H1 (cell line): ENCODE data around the gene PCBD1. TPM values are rescaled to one million over a fixed set of nuclear protein-coding genes. Genes with fewer than 3 reads are reported as not detected.

Experiments
- CTCF ChIA-PET: fragments of 300-600 bp; sonication (Branson Sonifier 250); formaldehyde crosslinking; loops from one replicate; lab custom pipeline; 2021; ENCODE audit not compliant: partially characterized antibody; lab: Charles Lee
- POLR2A ChIA-PET: fragments of 300-600 bp; sonication (Branson Sonifier 250); formaldehyde crosslinking; loops from one replicate; lab custom pipeline; 2021; ENCODE audit warnings: inconsistent platforms; ENCODE audit not compliant: partially characterized antibody; lab: Charles Lee
- DNase-seq, 2 experiments: peaks; one replicate each; pipeline versions ENCODE4 v3.0.0 to v3.0.0-alpha.2; 2010 to 2022; ENCODE audit warnings: low spot score in 2 of 2, low read depth in 1 of 2, mixed read lengths in 1 of 2
- FAIRE-seq: peaks from 2 replicates; lab custom pipeline; 2011; peaks lifted over from hg19 to GRCh38; lab: Jason Lieb, UNC
- H2AFZ ChIP-seq: 2 replicates; pipeline ENCODE4 v1.8.1; 2012; ENCODE audit warnings: low read length, inconsistent platforms
- H2AK5ac ChIP-seq: 2 replicates; pipeline ENCODE4 v1.6.1; 2013; ENCODE audit warnings: low read depth, low read length
- H2BK120ac ChIP-seq: replicated peaks from 2 replicates; pipeline ENCODE3; 2013; ENCODE audit warnings: low read depth, low read length, inconsistent platforms
- H2BK12ac ChIP-seq: 2 replicates; pipeline ENCODE4 v1.6.1; 2013; ENCODE audit warnings: low read depth, low read length
- H2BK15ac ChIP-seq: 2 replicates; pipeline ENCODE4 v1.6.1; 2013; ENCODE audit warnings: low read length
- H2BK20ac ChIP-seq: 2 replicates; pipeline ENCODE4 v1.6.1; 2013; ENCODE audit warnings: low read length
- H2BK5ac ChIP-seq: 2 replicates; pipeline ENCODE4 v1.6.1; 2013; ENCODE audit warnings: low read depth, low read length
- H3K14ac ChIP-seq: 2 replicates; pipeline ENCODE4 v1.6.1; 2013; ENCODE audit warnings: inconsistent platforms; ENCODE audit not compliant: insufficient read length
- H3K18ac ChIP-seq: 2 replicates; pipeline ENCODE4 v1.6.1; 2013; ENCODE audit warnings: low read length; ENCODE audit errors: extremely low read depth
- H3K23ac ChIP-seq: 2 replicates; pipeline ENCODE4 v1.6.1; 2013; ENCODE audit warnings: inconsistent platforms; ENCODE audit not compliant: insufficient read length
- H3K23me2 ChIP-seq: 2 replicates; pipeline ENCODE4 v1.6.1; 2013; ENCODE audit warnings: low read depth, low read length
- H3K27ac ChIP-seq: 2 replicates; pipeline ENCODE4 v1.6.1; 2011; ENCODE audit warnings: low read depth, low read length, inconsistent platforms
- H3K27me3 ChIP-seq, 4 experiments: replicated peaks in 1 of 4; 1 replicate in 1 of 4; 2 replicates in 3 of 4; pipeline versions ENCODE4 v1.6.1 to v1.8.1; 2011 to 2013; ENCODE audit warnings: low read length in 3 of 4, mild to moderate bottlenecking in 3 of 4, inconsistent platforms in 2 of 4, mixed read lengths in 2 of 4, moderate library complexity in 1 of 4; ENCODE audit not compliant: control insufficient read depth in 3 of 4, insufficient read depth in 3 of 4; ENCODE audit errors: extremely low read depth in 1 of 4
- H3K36me3 ChIP-seq, 4 experiments: 2 replicates each; pipeline versions ENCODE4 v1.6.1 to v1.8.1; 2011 to 2013; ENCODE audit warnings: mild to moderate bottlenecking in 4 of 4, low read length in 3 of 4, moderate library complexity in 2 of 4, control low read depth in 1 of 4, inconsistent platforms in 1 of 4; ENCODE audit not compliant: insufficient read depth in 4 of 4, control insufficient read depth in 2 of 4
- H3K4ac ChIP-seq: replicated peaks from 2 replicates; pipeline ENCODE3; 2013; ENCODE audit warnings: low read length, low read depth, mixed read lengths, inconsistent platforms; ENCODE audit not compliant: insufficient read length
- H3K4me1 ChIP-seq, 4 experiments: replicated peaks in 1 of 4; 1 replicate in 1 of 4; 2 replicates in 3 of 4; pipeline versions ENCODE4 v1.6.1 to v1.8.1; 2011 to 2013; ENCODE audit warnings: low read length in 3 of 4, inconsistent platforms in 2 of 4, mixed read lengths in 1 of 4; ENCODE audit not compliant: insufficient read depth in 4 of 4, control insufficient read depth in 3 of 4
- H3K4me2 ChIP-seq, 2 experiments: 2 replicates each; pipeline versions ENCODE4 v1.6.1 to v1.8.1; 2011 to 2013; ENCODE audit warnings: low read depth in 2 of 2, low read length in 2 of 2, control low read depth in 1 of 2, inconsistent platforms in 1 of 2, mild to moderate bottlenecking in 1 of 2; ENCODE audit not compliant: insufficient read depth in 1 of 2
- H3K4me3 ChIP-seq, 4 experiments: fragments of 200-600, 300-600 bp in 1 of 4; sonication (generic), shearing (Covaris generic), sonication (Bioruptor Twin) in 1 of 4; 2 replicates each; pipeline versions ENCODE4 v1.5.1 to v1.8.1; 2011 to 2016; ENCODE audit warnings: low read length in 4 of 4, low read depth in 3 of 4, control low read depth in 2 of 4, inconsistent platforms in 2 of 4, mild to moderate bottlenecking in 2 of 4, mixed read lengths in 1 of 4, moderate library complexity in 1 of 4; ENCODE audit not compliant: insufficient read depth in 2 of 4; ENCODE audit errors: extremely low read depth in 1 of 4
- H3K56ac ChIP-seq: replicated peaks from 2 replicates; pipeline ENCODE3; 2013; ENCODE audit warnings: low read depth, mild to moderate bottlenecking, mixed read lengths, low read length, inconsistent platforms; ENCODE audit not compliant: insufficient read length
- H3K79me1 ChIP-seq: 2 replicates; pipeline ENCODE4 v1.6.1; 2013; ENCODE audit warnings: low read depth, low read length, control low read depth
- H3K79me2 ChIP-seq, 2 experiments: 2 replicates each; pipeline versions ENCODE4 v1.6.1 to v1.8.1; 2012 to 2013; ENCODE audit warnings: low read length in 2 of 2, mild to moderate bottlenecking in 2 of 2, inconsistent platforms in 1 of 2; ENCODE audit not compliant: insufficient read depth in 2 of 2, control insufficient read depth in 1 of 2
- H3K9ac ChIP-seq, 4 experiments: replicated peaks in 1 of 4; 1 replicate in 1 of 4; 2 replicates in 3 of 4; pipeline versions ENCODE4 v1.6.1 to v1.8.1; 2011 to 2013; ENCODE audit warnings: low read depth in 3 of 4, low read length in 3 of 4, control low read depth in 2 of 4, mild to moderate bottlenecking in 2 of 4, moderate library complexity in 2 of 4, inconsistent platforms in 1 of 4; ENCODE audit errors: extremely low read depth in 1 of 4
- H3K9me3 ChIP-seq, 2 experiments: 2 replicates each; pipeline versions ENCODE4 v1.6.1 to v1.8.1; 2012 to 2013; ENCODE audit warnings: mild to moderate bottlenecking in 2 of 2, moderate library complexity in 2 of 2, control low read depth in 1 of 2, inconsistent platforms in 1 of 2, low read depth in 1 of 2, low read length in 1 of 2, mixed read lengths in 1 of 2; ENCODE audit not compliant: insufficient read depth in 2 of 2
- H4K20me1 ChIP-seq, 2 experiments: replicated peaks in 1 of 2; 2 replicates each; pipeline versions ENCODE3 to v1.8.1; 2011 to 2013; ENCODE audit warnings: inconsistent platforms in 2 of 2, low read length in 2 of 2, mild to moderate bottlenecking in 1 of 2; ENCODE audit not compliant: insufficient read depth in 2 of 2, control insufficient read depth in 1 of 2
- H4K5ac ChIP-seq: 2 replicates; pipeline ENCODE4 v1.6.1; 2013; ENCODE audit warnings: low read length, low read depth, mixed read lengths, inconsistent platforms; ENCODE audit not compliant: insufficient read length
- H4K8ac ChIP-seq: 2 replicates; pipeline ENCODE4 v1.8.0; 2013; ENCODE audit warnings: mild to moderate bottlenecking, moderate library complexity, low read length, inconsistent platforms; ENCODE audit not compliant: insufficient read depth; ENCODE audit errors: extremely low read depth
- H4K91ac ChIP-seq: replicated peaks from 2 replicates; pipeline ENCODE3; 2013; ENCODE audit warnings: low read length, mixed read lengths, inconsistent platforms; ENCODE audit not compliant: insufficient read length
- JUND ChIP-seq: IDR thresholded peaks from 2 replicates; pipeline ENCODE4 v1.6.1; 2011; ENCODE audit warnings: mild to moderate bottlenecking, improper control_type of control experiment, low read length
- RAD21 ChIP-seq, 2 experiments: IDR thresholded peaks in 1 of 2; conservative IDR thresholded peaks in 1 of 2; 2 replicates each; pipeline ENCODE4 v1.6.1; 2011; ENCODE audit warnings: low read depth in 2 of 2, low read length in 2 of 2, improper control_type of control experiment in 1 of 2, inconsistent platforms in 1 of 2, mild to moderate bottlenecking in 1 of 2, moderate library complexity in 1 of 2
- WGBS, 2 experiments: shearing (Covaris generic) in 1 of 2; methylation state at CpG; one replicate each; pipeline versions ENCODE4 v1.1.6 to v1.1.7; 2013 to 2015; ENCODE audit warnings: low lambda C conversion rate in 2 of 2, mixed read lengths in 2 of 2, inconsistent platforms in 1 of 2, low coverage in 1 of 2, missing lambda C conversion rate in 1 of 2; ENCODE audit not compliant: insufficient replicate concordance in 2 of 2, insufficient coverage in 1 of 2, insufficient read length in 1 of 2; ENCODE audit errors: extremely low coverage in 1 of 2, missing lambda C conversion rate in 1 of 2; 5-methylcytosine and 5-hydroxymethylcytosine counted together
- polyA plus RNA-seq, 7 experiments: library from polyadenylated mRNA; depleted of rRNA in 3 of 7; stranded (reverse) in 5 of 7; unstranded in 2 of 7; fragments of >200 nt in 5 of 7; fragments of 200-250 nt in 2 of 7; gene quantifications; 1 replicate in 5 of 7; 2 replicates in 1 of 7; 4 replicates in 1 of 7; pipeline versions ENCODE4 v1.2.1 to v1.2.3, GENCODE V29; 2011 to 2013; ENCODE audit warnings: missing spikeins in 2 of 7, mixed read lengths in 2 of 7
- total RNA-seq: library from RNA; stranded (reverse); fragmentation: NEBNext Ultra II Directional; extraction: Animal tissue kit (Norgen Biotek cat#: 25700); gene quantifications from 2 replicates; pipeline ENCODE4 v1.2.1, GENCODE V29; 2021

The PCBD1 gene
- total and polyA plus RNA-seq, 2 of the 8 experiments (the other 6 are each of a cell fraction or from before 2014, with no cell fraction given), result 46.5 to 55.0 TPM

GRCh38 chr10:70891627-70892026, 3.3 kb upstream of the PCBD1 start:
- no peaks in the 10 kb centered on the region for H3K9me3 ChIP-seq
- H3K79me1 ChIP-seq, result no peaks in the 10 kb centered on the region
- H2BK15ac ChIP-seq, result no peak overlapping the region
- peaks cover 10 to 26% (median 20%) of the 10 kb centered on the region in 4 experiments for H3K4me1 ChIP-seq
- H3K27me3 ChIP-seq, result no peaks in the 10 kb centered on the region; a peak in 1 of 7 replicates
- H3K79me2 ChIP-seq, result no peaks in the 10 kb centered on the region
- no peak overlapping the region for H3K14ac ChIP-seq
- no peak overlapping the region for H2BK5ac ChIP-seq
- peak overlapping the region; percentile 39; the same call in 1 of the 2 replicates for H3K18ac ChIP-seq
- POLR2A ChIA-PET, result interaction anchor here (0.6 kb wide), 1 partner anchor 321 kb away, joined by 3 read pairs; the partner anchor contains the start of gene UNC5B
- no peak overlapping the region for H4K8ac ChIP-seq
- no peak overlapping the region for H3K9ac ChIP-seq
- peaks cover 3% of the 10 kb centered on the region for H3K23me2 ChIP-seq
- WGBS, 2 experiments, result 61% methylated on average over 1 of the region's 1 CpG; no CpG with 5 or more reads in 1 of the 2 experiments
- H3K4me2 ChIP-seq, result no peak overlapping the region
- no peak for FAIRE-seq
- H3K4me3 ChIP-seq, result no peak overlapping the region
- no peak overlapping the region for H2AK5ac ChIP-seq
- H2BK120ac ChIP-seq, result no peak overlapping the region
- no peak overlapping the region for H3K27ac ChIP-seq
- no peak overlapping the region for H2AFZ ChIP-seq
- H2BK12ac ChIP-seq, result no peak overlapping the region
- no peak overlapping the region for H3K23ac ChIP-seq
- no peak overlapping the region for H3K4ac ChIP-seq
- no peak overlapping the region for H4K91ac ChIP-seq
- DNase-seq, result no peak
- TF ChIP-seq JUND (peak; percentile 40; the same call in 1 of the 2 replicates), RAD21 (IDR thresholded peaks at IDR 0.05 in 1 of 2, conservative IDR thresholded peaks at IDR 0.05 in 1 of 2; ENCODE audit: low read depth in 2 of 2, low read length in 2 of 2) (no peak)
- H4K5ac ChIP-seq, result no peak overlapping the region
- CTCF ChIA-PET, result interaction anchor here (0.9 to 2.3 kb wide), 3 partner anchors 8 to 393 kb away, joined by 4 to 17 read pairs (median 8); no protein-coding TSS in a partner anchor
- no peak overlapping the region for H2BK20ac ChIP-seq
- H3K36me3 ChIP-seq, result no peaks in the 10 kb centered on the region
- no peak overlapping the region for H3K56ac ChIP-seq
- H4K20me1 ChIP-seq, result no peaks in the 10 kb centered on the region
